H9 (cell line): ENCODE results near the gene PLA2G4E. TPM values are rescaled to one million over a fixed set of nuclear protein-coding genes. Genes with fewer than 3 reads are reported as not detected.

Source experiments
- DNase-seq: peaks from one replicate; pipeline ENCODE4 v3.0.0-alpha.2; 2017
- H2AFZ ChIP-seq: one replicate; pipeline ENCODE4 v1.6.1; 2013; ENCODE audit warnings: mild to moderate bottlenecking, low read length, control low read depth, moderate library complexity
- H2AK5ac ChIP-seq: 2 replicates; pipeline ENCODE4 v1.6.1; 2013; ENCODE audit warnings: low read length, control low read depth, mixed read lengths; ENCODE audit not compliant: insufficient read length
- H2BK120ac ChIP-seq: one replicate; pipeline ENCODE4 v1.6.1; 2013; ENCODE audit warnings: low read depth, mild to moderate bottlenecking, low read length, control low read depth, inconsistent platforms; ENCODE audit not compliant: poor library complexity, severe bottlenecking
- H2BK12ac ChIP-seq: 2 replicates; pipeline ENCODE4 v1.6.1; 2013; ENCODE audit warnings: low read length, control low read depth, mixed read lengths, low read depth; ENCODE audit not compliant: insufficient read length
- H2BK15ac ChIP-seq: 2 replicates; pipeline ENCODE4 v1.6.1; 2013; ENCODE audit warnings: low read depth, low read length, control low read depth
- H2BK20ac ChIP-seq: one replicate; pipeline ENCODE4 v1.6.1; 2013; ENCODE audit warnings: low read depth, mild to moderate bottlenecking, low read length, control low read depth, inconsistent platforms; ENCODE audit not compliant: poor library complexity, severe bottlenecking
- H2BK5ac ChIP-seq: 2 replicates; pipeline ENCODE4 v1.6.1; 2013; ENCODE audit warnings: low read length, control low read depth, mixed read lengths; ENCODE audit not compliant: insufficient read length
- H3K14ac ChIP-seq: 2 replicates; pipeline ENCODE4 v1.6.1; 2013; ENCODE audit warnings: low read length, control low read depth; ENCODE audit not compliant: insufficient read depth
- H3K18ac ChIP-seq: 2 replicates; pipeline ENCODE4 v1.6.1; 2013; ENCODE audit warnings: low read depth, mild to moderate bottlenecking, mixed read lengths, low read length, control low read depth; ENCODE audit not compliant: insufficient read length
- H3K23ac ChIP-seq: 2 replicates; pipeline ENCODE4 v1.6.1; 2013; ENCODE audit warnings: low read length, control low read depth, mixed read lengths, low read depth; ENCODE audit not compliant: insufficient read length
- H3K23me2 ChIP-seq: 2 replicates; pipeline ENCODE4 v1.6.1; 2013; ENCODE audit warnings: low read depth, mild to moderate bottlenecking, mixed read lengths, low read length, control low read depth; ENCODE audit not compliant: insufficient read length, poor library complexity, severe bottlenecking
- H3K27ac ChIP-seq: 2 replicates; pipeline ENCODE4 v1.5.1; 2013; ENCODE audit warnings: low read length, control low read depth, mixed read lengths, low read depth; ENCODE audit not compliant: insufficient read length
- H3K27me3 ChIP-seq: 2 replicates; pipeline ENCODE4 v1.6.1; 2013; ENCODE audit warnings: low read length, control low read depth, inconsistent platforms; ENCODE audit not compliant: insufficient read depth
- H3K4ac ChIP-seq: 2 replicates; pipeline ENCODE4 v1.6.1; 2013; ENCODE audit warnings: low read depth, mild to moderate bottlenecking, control low read depth, inconsistent platforms, low read length, moderate library complexity
- H3K4me1 ChIP-seq: 2 replicates; pipeline ENCODE4 v1.6.1; 2013; ENCODE audit warnings: low read length, control low read depth, inconsistent platforms; ENCODE audit not compliant: insufficient read depth
- H3K4me2 ChIP-seq: 2 replicates; pipeline ENCODE4 v1.6.1; 2013; ENCODE audit warnings: low read length, control low read depth, mixed read lengths; ENCODE audit not compliant: insufficient read length, insufficient read depth
- H3K56ac ChIP-seq: 2 replicates; pipeline ENCODE4 v1.6.1; 2013; ENCODE audit warnings: low read depth, mild to moderate bottlenecking, mixed read lengths, low read length, control low read depth; ENCODE audit not compliant: insufficient read length
- H3K79me1 ChIP-seq: 2 replicates; pipeline ENCODE4 v1.6.1; 2013; ENCODE audit warnings: low read depth, mild to moderate bottlenecking, moderate library complexity, low read length, control low read depth, inconsistent platforms; ENCODE audit not compliant: insufficient read depth, poor library complexity, severe bottlenecking
- H3K79me2 ChIP-seq: 2 replicates; pipeline ENCODE4 v1.6.1; 2013; ENCODE audit warnings: low read length, control low read depth, inconsistent platforms; ENCODE audit not compliant: insufficient read depth
- H3K9ac ChIP-seq: 2 replicates; pipeline ENCODE4 v1.6.1; 2013; ENCODE audit warnings: low read length, control low read depth, mixed read lengths; ENCODE audit not compliant: insufficient read length; ENCODE audit errors: extremely low read depth
- H3K9me3 ChIP-seq: one replicate; pipeline ENCODE4 v1.6.1; 2013; ENCODE audit warnings: low read depth, low read length, inconsistent platforms; ENCODE audit not compliant: control insufficient read depth
- H3T11ph ChIP-seq: one replicate; pipeline ENCODE4 v1.6.1; 2013; ENCODE audit warnings: mild to moderate bottlenecking, low read length, control low read depth, inconsistent platforms
- H4K20me1 ChIP-seq: one replicate; pipeline ENCODE4 v1.6.1; 2013; ENCODE audit not compliant: control insufficient read depth, insufficient read length, insufficient read depth
- H4K5ac ChIP-seq: 2 replicates; pipeline ENCODE4 v1.6.1; 2013; ENCODE audit warnings: low read depth, mild to moderate bottlenecking, mixed read lengths, low read length, control low read depth; ENCODE audit not compliant: insufficient read length
- H4K8ac ChIP-seq: replicated peaks from 2 replicates; pipeline ENCODE4 v1.6.1; 2013; ENCODE audit warnings: low read length, control low read depth, mixed read lengths, low read depth; ENCODE audit not compliant: insufficient read length
- H4K91ac ChIP-seq: 2 replicates; pipeline ENCODE4 v1.6.1; 2013; ENCODE audit warnings: low read depth, mild to moderate bottlenecking, moderate library complexity, mixed read lengths, low read length, control low read depth; ENCODE audit not compliant: insufficient read length
- H3K27ac Mint-ChIP-seq, 3 experiments: 2 replicates in 2 of 3; 3 replicates in 1 of 3; pipeline ENCODE4 v1.8.0; 2020 to 2021; ENCODE audit warnings: mixed read lengths in 3 of 3, mild to moderate bottlenecking in 1 of 3, moderate library complexity in 1 of 3
- H3K27me3 Mint-ChIP-seq: 2 replicates; pipeline ENCODE4 v1.8.0; 2021; ENCODE audit warnings: low read depth, mild to moderate bottlenecking, moderate library complexity, mixed read lengths
- H3K36me3 Mint-ChIP-seq, 3 experiments: 2 replicates in 2 of 3; 3 replicates in 1 of 3; pipeline ENCODE4 v1.8.0; 2020 to 2021; ENCODE audit warnings: low read depth in 3 of 3, mixed read lengths in 3 of 3; ENCODE audit not compliant: insufficient read depth in 1 of 3
- H3K4me1 Mint-ChIP-seq, 2 experiments: 2 replicates each; pipeline ENCODE4 v1.8.0; 2020; ENCODE audit warnings: mixed read lengths in 2 of 2
- H3K4me3 Mint-ChIP-seq, 2 experiments: 2 replicates in 1 of 2; 3 replicates in 1 of 2; pipeline ENCODE4 v1.8.0; 2020 to 2021; ENCODE audit warnings: mild to moderate bottlenecking in 2 of 2, mixed read lengths in 2 of 2, moderate library complexity in 1 of 2
- H3K9me3 Mint-ChIP-seq, 2 experiments: 2 replicates in 1 of 2; 3 replicates in 1 of 2; pipeline ENCODE4 v1.8.0; 2020; ENCODE audit warnings: mild to moderate bottlenecking in 2 of 2, mixed read lengths in 2 of 2, moderate library complexity in 1 of 2
- CTCF ChIP-seq: fragments of 200-600 bp; sonication (generic); conservative IDR thresholded peaks from 3 replicates; pipeline ENCODE4 v1.8.0; 2021; ENCODE audit warnings: antibody characterized with exemption, mild to moderate bottlenecking
- WGBS: extraction: QIAGEN DNeasy Blood & Tissue Kit; methylation state at CpG from one replicate; pipeline ENCODE4 v1.1.7; 2013; ENCODE audit warnings: missing lambda C conversion rate, low lambda C conversion rate, mixed read lengths; ENCODE audit not compliant: insufficient read length; ENCODE audit errors: extremely low coverage; 5-methylcytosine and 5-hydroxymethylcytosine counted together
- total RNA-seq: library from RNA; stranded (reverse); gene quantifications from 2 replicates; pipeline ENCODE4 v1.2.1, GENCODE V29; 2021

PLA2G4E gene
- total RNA-seq, 1 experiment from 2014 or later = not detected

GRCh38 chr15:41970456-41970855 lies 50.4 kb downstream of the PLA2G4E start:
- Histone ChIP-seq H3K18ac (no peak overlapping the region), H2BK120ac (no peak overlapping the region), H4K8ac (no peak overlapping the region), H3K79me1 (peaks cover 3% of the 10 kb centered on the region), H2AK5ac (no peak overlapping the region), H3K4me2 (peak overlapping the region; percentile 69), H2BK20ac (no peak overlapping the region), H2AFZ (no peak overlapping the region), H3K79me2 (peaks cover 17% of the 10 kb centered on the region; the same call in 1 of the 2 replicates), H3K27me3 (no peaks in the 10 kb centered on the region), H4K91ac (no peak overlapping the region), H3K14ac (no peak overlapping the region), H3K27ac (no peak overlapping the region), H4K5ac (no peak overlapping the region), H3T11ph (no peak overlapping the region), H3K23ac (no peak overlapping the region), H3K4ac (no peak overlapping the region), H3K56ac (no peak overlapping the region), H4K20me1 (no peaks in the 10 kb centered on the region), H3K9me3 (no peaks in the 10 kb centered on the region), H3K4me1 (peaks cover 7% of the 10 kb centered on the region), H2BK5ac (no peak overlapping the region), H3K9ac (no peak overlapping the region), H3K23me2 (peaks cover 4% of the 10 kb centered on the region), H2BK15ac (no peak overlapping the region), H2BK12ac (no peak overlapping the region)
- no peak for TF ChIP-seq CTCF
- Mint-ChIP-seq H3K36me3 (peaks cover 0 to 5% (median 4%) of the 10 kb centered on the region in 3 experiments; a peak in 5 of 7 replicates), H3K27ac (no peak overlapping the region; a peak in 2 of 7 replicates), H3K4me3 (peak overlapping the region; percentile 91 to 94), H3K9me3 (no peaks in the 10 kb centered on the region), H3K27me3 (no peaks in the 10 kb centered on the region), H3K4me1 (peaks cover 37 to 48% of the 10 kb centered on the region in 2 experiments)
- no CpG with 5 or more reads among the region's 1 CpG for WGBS
- no peak for DNase-seq
